PC-9 (cell line): ENCODE data around the gene UGT2A1. TPM values are rescaled to one million over a fixed set of nuclear protein-coding genes. Genes with fewer than 3 reads are reported as not detected.

Experiments
- BruUV-seq: library from RNA; stranded (reverse); fragments of 400-500 nt; replicated peaks from 2 replicates; lab custom pipeline; 2021; lab: Mats Ljungman, UMichigan
- CTCF ChIA-PET: fragments of 300-600 bp; sonication (Branson Sonifier 250); formaldehyde crosslinking; loops from one replicate; lab custom pipeline; 2022; ENCODE audit warnings: antibody characterized with exemption; lab: Charles Lee
- POLR2A ChIA-PET: fragments of 300-600 bp; sonication (Branson Sonifier 250); formaldehyde crosslinking; loops from one replicate; lab custom pipeline; 2022; ENCODE audit warnings: antibody characterized with exemption; ENCODE audit not compliant: unreplicated experiment; lab: Charles Lee
- DNase-seq, 2 experiments: peaks; one replicate each; pipeline versions ENCODE4 v3.0.0 to v3.0.0-alpha.2; 2015 to 2022; ENCODE audit warnings: mixed read lengths in 1 of 2
- H2AFZ ChIP-seq: fragments of 200-600 bp; sonication (generic); 2 replicates; pipeline ENCODE4 v1.8.1; 2017; ENCODE audit warnings: antibody characterized with exemption
- H3F3A ChIP-seq: fragments of 200-600 bp; sonication (generic); 2 replicates; pipeline ENCODE4 v1.8.1; 2017; ENCODE audit warnings: antibody characterized with exemption, mild to moderate bottlenecking, low read depth; ENCODE audit not compliant: insufficient read depth
- H3K27ac ChIP-seq: fragments of 200-600 bp; sonication (generic); 2 replicates; pipeline ENCODE4 v1.6.1; 2016; ENCODE audit warnings: mixed run types
- H3K27me3 ChIP-seq: fragments of 200-600 bp; sonication (generic); 2 replicates; pipeline ENCODE4 v1.6.1; 2016; ENCODE audit warnings: low read depth, mixed run types; ENCODE audit not compliant: insufficient read depth
- H3K36me3 ChIP-seq: fragments of 200-600 bp; sonication (generic); 2 replicates; pipeline ENCODE4 v1.6.1; 2016; ENCODE audit warnings: low read depth, mixed run types
- H3K4me1 ChIP-seq: fragments of 200-600 bp; sonication (generic); replicated peaks from 2 replicates; pipeline ENCODE4 v1.6.1; 2016; ENCODE audit warnings: mixed run types; ENCODE audit not compliant: insufficient read depth
- H3K4me2 ChIP-seq: fragments of 200-600 bp; sonication (generic); 2 replicates; pipeline ENCODE4 v1.6.1; 2017; ENCODE audit warnings: mixed run types
- H3K4me3 ChIP-seq: fragments of 200-600 bp; sonication (generic); 2 replicates; pipeline ENCODE4 v1.6.1; 2016; ENCODE audit warnings: mixed run types
- H3K79me2 ChIP-seq: fragments of 200-600 bp; sonication (generic); 2 replicates; pipeline ENCODE4 v1.6.1; 2017; ENCODE audit warnings: low read depth, mixed run types
- H3K9me2 ChIP-seq: fragments of 200-600 bp; sonication (generic); 2 replicates; pipeline ENCODE4 v1.8.1; 2017; ENCODE audit warnings: mild to moderate bottlenecking; ENCODE audit not compliant: insufficient read depth
- H3K9me3 ChIP-seq: fragments of 200-600 bp; sonication (generic); 2 replicates; pipeline ENCODE4 v1.8.1; 2016; ENCODE audit warnings: low read depth; ENCODE audit not compliant: insufficient read depth
- H4K20me1 ChIP-seq: fragments of 200-600 bp; sonication (generic); 2 replicates; pipeline ENCODE4 v1.8.1; 2017; ENCODE audit not compliant: insufficient read depth
- CTCF ChIP-seq: fragments of 200-600 bp; sonication (generic); conservative IDR thresholded peaks from 2 replicates; pipeline ENCODE4 v1.6.1; 2017; ENCODE audit warnings: mixed run types, antibody characterized with exemption, mild to moderate bottlenecking, moderate library complexity
- EZH2 ChIP-seq: fragments of 200-600 bp; sonication (generic); IDR thresholded peaks from 2 replicates; pipeline ENCODE4 v1.8.0; 2017; ENCODE audit warnings: antibody characterized with exemption, low read depth
- intact Hi-C: fragments of 100-400 bp; cut with micrococcal nuclease; formaldehyde crosslinking; loops from one replicate; pipeline ENCODE4 v1.10.0; 2022; ENCODE audit not compliant: unreplicated experiment
- total RNA-seq: library from RNA; stranded (reverse); gene quantifications from 2 replicates; pipeline ENCODE4 v1.2.3, GENCODE V29; 2021

The UGT2A1 gene
- total RNA-seq, 1 experiment from 2014 or later: not detected

DNA sequence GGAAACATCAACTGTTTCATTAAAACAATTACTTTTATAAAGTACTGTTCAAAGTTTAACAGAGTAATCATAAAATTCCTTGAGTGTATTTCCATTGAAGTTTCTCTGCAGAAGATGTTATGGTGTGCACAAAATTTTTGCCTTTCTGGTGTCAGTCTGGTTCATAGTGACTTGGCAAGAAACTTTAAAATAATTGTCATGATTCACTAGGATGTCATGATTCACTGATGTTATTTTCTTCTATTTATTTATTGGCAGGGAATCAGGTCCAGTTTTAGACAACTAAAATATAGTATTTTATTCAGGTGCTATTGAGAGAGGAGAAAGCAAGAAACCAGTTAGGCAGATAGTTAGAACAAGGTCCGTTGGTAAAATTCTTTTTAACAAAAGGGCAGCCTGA, 3.8 kb downstream of the UGT2A1 start:
- H4K20me1 ChIP-seq: no peaks in the 10 kb centered on the region
- intact Hi-C loops: no loop called here
- H3K79me2 ChIP-seq: no peaks in the 10 kb centered on the region
- no peak for TF ChIP-seq EZH2
- no peak for TF ChIP-seq CTCF
- no peak overlapping the region for H3K27ac ChIP-seq
- no peaks in the 10 kb centered on the region for H3F3A ChIP-seq
- ChIA-PET POLR2A (no interaction called here), CTCF (no interaction called here)
- no peaks in the 10 kb centered on the region for H3K4me1 ChIP-seq
- H3K27me3 ChIP-seq: no peaks in the 10 kb centered on the region
- no peak overlapping the region for H2AFZ ChIP-seq
- H3K9me2 ChIP-seq: no peaks in the 10 kb centered on the region
- H3K36me3 ChIP-seq: no peaks in the 10 kb centered on the region
- DNase-seq: no peak
- H3K9me3 ChIP-seq: no peaks in the 10 kb centered on the region
- H3K4me2 ChIP-seq: no peak overlapping the region
- BruUV-seq: no TSS peak
- H3K4me3 ChIP-seq: no peak overlapping the region

DNA sequence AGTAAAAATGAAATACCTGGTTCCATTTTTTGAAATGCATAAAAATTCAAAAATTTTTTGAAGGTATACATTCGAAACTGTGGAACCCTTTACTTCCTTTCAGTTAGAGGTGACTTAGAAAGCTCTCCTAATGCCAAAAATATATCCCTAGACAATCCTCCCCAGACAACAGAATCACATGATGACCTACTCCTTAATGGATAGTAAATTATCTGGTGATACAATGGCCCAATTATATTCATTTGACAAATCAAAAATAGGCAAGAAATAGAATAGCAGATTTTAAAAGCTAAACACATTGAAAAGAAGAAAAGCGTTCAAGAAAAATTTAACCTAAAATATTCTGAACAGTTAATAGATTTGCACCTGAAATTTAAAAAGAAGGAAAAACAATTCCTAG, 10.1 kb downstream of the UGT2A1 start:
- Histone ChIP-seq H3K27ac (no peak overlapping the region), H3K79me2 (no peaks in the 10 kb centered on the region), H2AFZ (no peak overlapping the region), H4K20me1 (no peaks in the 10 kb centered on the region), H3K4me3 (no peak overlapping the region), H3K9me3 (no peaks in the 10 kb centered on the region), H3K36me3 (no peaks in the 10 kb centered on the region), H3K9me2 (no peaks in the 10 kb centered on the region), H3K27me3 (no peaks in the 10 kb centered on the region), H3K4me1 (no peaks in the 10 kb centered on the region), H3K4me2 (no peak overlapping the region), H3F3A (no peaks in the 10 kb centered on the region)
- POLR2A ChIA-PET: interaction anchor here (0.6 kb wide), 1 partner anchor 214 kb away, joined by 5 read pairs; no protein-coding TSS in a partner anchor
- CTCF ChIA-PET: interaction anchor here (0.6 kb wide), 1 partner anchor 1000 kb away, joined by 3 read pairs; no protein-coding TSS in a partner anchor
- TF ChIP-seq EZH2 (no peak), CTCF (no peak)
- DNase-seq: no peak
- intact Hi-C loops: no loop called here
- no TSS peak for BruUV-seq

GRCh38 chr4:69640289-69640688, 12.8 kb downstream of the UGT2A1 start:
- H3F3A ChIP-seq: no peaks in the 10 kb centered on the region
- intact Hi-C loops: no loop called here
- no peaks in the 10 kb centered on the region for H3K36me3 ChIP-seq
- H3K27me3 ChIP-seq: no peaks in the 10 kb centered on the region
- H3K79me2 ChIP-seq: no peaks in the 10 kb centered on the region
- H3K4me3 ChIP-seq: no peak overlapping the region
- no peak for DNase-seq
- H2AFZ ChIP-seq: no peak overlapping the region
- H3K4me2 ChIP-seq: no peak overlapping the region
- no peaks in the 10 kb centered on the region for H3K9me3 ChIP-seq
- no peak overlapping the region for H3K27ac ChIP-seq
- BruUV-seq: no TSS peak
- no peaks in the 10 kb centered on the region for H4K20me1 ChIP-seq
- CTCF ChIA-PET: no interaction called here
- H3K4me1 ChIP-seq: no peaks in the 10 kb centered on the region
- POLR2A ChIA-PET: no interaction called here
- TF ChIP-seq CTCF: no peak
- no peak for TF ChIP-seq EZH2
- no peaks in the 10 kb centered on the region for H3K9me2 ChIP-seq
